ENCODE data around the gene ADGRG3. TPM values are rescaled to one million over a fixed set of nuclear protein-coding genes. Genes with fewer than 3 reads are reported as not detected.

The ADGRG3 gene
- total and polyA plus RNA-seq, 2 of the 8 experiments (the other 6 are each of a cell fraction or from before 2014, with no cell fraction given), result 0.28 to 0.98 TPM

DNA sequence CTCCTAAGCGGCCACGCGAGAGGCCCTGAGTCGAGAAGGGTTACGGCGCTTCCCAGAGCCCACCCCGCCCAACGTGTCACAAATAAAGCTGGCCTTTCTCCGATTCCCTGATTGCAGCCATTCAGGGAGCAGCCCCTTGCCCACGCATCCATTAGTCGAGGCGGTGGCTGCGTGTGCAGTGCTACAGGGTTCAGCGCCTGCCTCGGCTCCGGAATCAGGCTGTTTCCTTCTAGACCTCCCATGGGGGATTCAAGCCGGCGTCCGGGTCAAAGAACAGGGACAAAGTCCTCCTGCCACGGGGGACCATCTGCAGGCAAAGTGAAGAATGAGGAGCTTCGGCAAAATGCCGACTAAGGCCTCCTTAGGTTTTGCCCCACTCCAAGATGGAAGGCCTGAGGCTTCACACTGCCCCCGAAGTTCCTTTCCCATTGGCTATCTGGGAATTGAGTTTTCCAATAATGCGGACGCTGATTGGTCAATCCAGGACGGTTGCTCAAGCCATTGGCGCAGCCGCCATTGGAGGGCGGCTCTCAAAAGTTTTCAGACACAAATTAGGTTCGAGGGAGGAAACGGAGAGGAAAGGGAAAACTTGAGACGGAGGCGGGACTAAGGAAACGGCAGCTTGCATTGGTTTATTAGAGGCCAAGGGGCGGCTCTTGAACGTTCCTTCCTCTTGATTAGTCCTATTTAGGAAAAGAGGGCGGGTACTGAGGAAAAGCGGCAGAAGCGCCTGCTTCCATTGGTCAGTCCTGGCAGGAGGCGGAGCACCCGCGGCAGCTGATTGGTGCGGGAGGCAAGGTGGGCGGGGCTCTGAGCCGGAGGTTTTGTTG lies 67.0 kb downstream of the ADGRG3 start:
- CTCF ChIA-PET (ENCODE audit: partially characterized antibody), result interaction anchor here (0.6 to 2.8 kb wide), 16 partner anchors 9 to 288 kb away, joined by 3 to 24 read pairs (median 3); no protein-coding TSS in a partner anchor
- no peak for TF ChIP-seq JUN (IDR thresholded peaks at IDR 0.05; ENCODE audit: low read depth, low read length)
- TF ChIP-seq GTF2F1 (IDR thresholded peaks at IDR 0.05; ENCODE audit: borderline replicate concordance, low read depth, low read length), result no peak
- TF ChIP-seq, protein P1, sequence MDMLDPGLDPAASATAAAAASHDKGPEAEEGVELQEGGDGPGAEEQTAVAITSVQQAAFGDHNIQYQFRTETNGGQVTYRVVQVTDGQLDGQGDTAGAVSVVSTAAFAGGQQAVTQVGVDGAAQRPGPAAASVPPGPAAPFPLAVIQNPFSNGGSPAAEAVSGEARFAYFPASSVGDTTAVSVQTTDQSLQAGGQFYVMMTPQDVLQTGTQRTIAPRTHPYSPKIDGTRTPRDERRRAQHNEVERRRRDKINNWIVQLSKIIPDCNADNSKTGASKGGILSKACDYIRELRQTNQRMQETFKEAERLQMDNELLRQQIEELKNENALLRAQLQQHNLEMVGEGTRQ (IDR thresholded peaks at IDR 0.05; ENCODE audit: low read length), result no peak
- TF ChIP-seq EGR1 (IDR thresholded peaks at IDR 0.05; ENCODE audit: borderline replicate concordance, low read depth, low read length), result no peak
- TF ChIP-seq GABPA (IDR thresholded peaks at IDR 0.05; ENCODE audit: borderline replicate concordance, insufficient read depth, low read length), result no peak
- TF ChIP-seq SIRT6 (IDR thresholded peaks at IDR 0.05; ENCODE audit: low read length), result no peak
- no peak for TF ChIP-seq RFX5 (IDR thresholded peaks at IDR 0.05; ENCODE audit: borderline replicate concordance, low read depth, low read length)
- TF ChIP-seq KDM4A (IDR thresholded peaks at IDR 0.05; ENCODE audit: low read depth, low read length, severe bottlenecking), result no peak
- TF ChIP-seq YY1 (IDR thresholded peaks at IDR 0.05; ENCODE audit: low read depth, low read length), result peak; percentile 99
- TF ChIP-seq RBBP5 (IDR thresholded peaks at IDR 0.05; ENCODE audit: borderline replicate concordance, low read depth, low read length), result no peak

More for the DNA sequence above, 67.0 kb downstream of the ADGRG3 start:
- POLR2A ChIA-PET (ENCODE audit: partially characterized antibody), result interaction anchor here (0.6 to 4.2 kb wide), 28 partner anchors 9 to 798 kb away, joined by 3 to 22 read pairs (median 4); partner anchors contain the start of genes ADGRG3, CCDC102A, MMP15 and USB1
- H3K27me3 ChIP-seq (replicated peaks in 1 of 4; ENCODE audit: control insufficient read depth in 3 of 4, extremely low read depth in 1 of 4, insufficient read depth in 3 of 4, low read length in 3 of 4), result no peaks in the 10 kb centered on the region; a peak in 1 of 7 replicates
- WGBS, 2 experiments (ENCODE audit: extremely low coverage in 1 of 2, insufficient coverage in 1 of 2, insufficient read length in 1 of 2, insufficient replicate concordance in 2 of 2, low coverage in 1 of 2, low lambda C conversion rate in 2 of 2, missing lambda C conversion rate in 1 of 2), result 3% methylated on average over 45 of the region's 45 CpGs; no CpG with 5 or more reads in 1 of the 2 experiments
- peaks cover 15% of the 10 kb centered on the region; the same call in 1 of the 2 replicates for H3K23me2 ChIP-seq (ENCODE audit: low read depth, low read length)
- no peak overlapping the region for H2BK120ac ChIP-seq (replicated peaks; ENCODE audit: low read depth, low read length)
- peak overlapping the region; percentile 39; the same call in 1 of the 2 replicates for H2BK12ac ChIP-seq (ENCODE audit: low read depth, low read length)
- no peaks in the 10 kb centered on the region; a peak in 1 of 4 replicates for H3K9me3 ChIP-seq (ENCODE audit: insufficient read depth in 2 of 2, low read depth in 1 of 2, low read length in 1 of 2)
- no peak overlapping the region for H3K4ac ChIP-seq (replicated peaks; ENCODE audit: insufficient read length, low read depth, low read length)
- peaks cover 0 to 15% (median 4%) of the 10 kb centered on the region in 4 experiments; a peak in 6 of 7 replicates for H3K4me1 ChIP-seq (replicated peaks in 1 of 4; ENCODE audit: control insufficient read depth in 3 of 4, insufficient read depth in 4 of 4, low read length in 3 of 4)
- H4K5ac ChIP-seq (ENCODE audit: insufficient read length, low read depth, low read length), result peak overlapping the region; percentile 31
- no peak overlapping the region for H3K23ac ChIP-seq (ENCODE audit: insufficient read length)
- H3K9ac ChIP-seq (replicated peaks in 1 of 4; ENCODE audit: extremely low read depth in 1 of 4, low read depth in 3 of 4, low read length in 3 of 4), result peak overlapping the region; percentile 46 to 98 (median 90)
- peaks cover 0 to 2% of the 10 kb centered on the region in 2 experiments for H4K20me1 ChIP-seq (replicated peaks in 1 of 2; ENCODE audit: control insufficient read depth in 1 of 2, insufficient read depth in 2 of 2, low read length in 2 of 2)
- no peak overlapping the region for H4K91ac ChIP-seq (replicated peaks; ENCODE audit: insufficient read length, low read length)
- peak overlapping the region; percentile 73 to 93 (median 86) for H3K4me3 ChIP-seq (ENCODE audit: extremely low read depth in 1 of 4, insufficient read depth in 2 of 4, low read depth in 3 of 4, low read length in 4 of 4)
- FAIRE-seq, result peak; percentile 99
- H3K36me3 ChIP-seq (ENCODE audit: control insufficient read depth in 2 of 4, insufficient read depth in 4 of 4, low read length in 3 of 4), result peaks cover 0 to 5% (median 0%) of the 10 kb centered on the region in 4 experiments; a peak in 3 of 8 replicates
- H4K8ac ChIP-seq (ENCODE audit: extremely low read depth, insufficient read depth, low read length), result peak overlapping the region; percentile 93; the same call in 1 of the 2 replicates
- H3K14ac ChIP-seq (ENCODE audit: insufficient read length), result no peak overlapping the region
- peak overlapping the region; percentile 85 for H3K18ac ChIP-seq (ENCODE audit: extremely low read depth, low read length)
- H3K56ac ChIP-seq (replicated peaks; ENCODE audit: insufficient read length, low read depth, low read length), result peak overlapping the region; percentile 62
- H3K4me2 ChIP-seq (ENCODE audit: insufficient read depth in 1 of 2, low read depth in 2 of 2, low read length in 2 of 2), result peak overlapping the region; percentile 78 to 95
- H3K79me1 ChIP-seq (ENCODE audit: low read depth, low read length), result no peaks in the 10 kb centered on the region
- peak overlapping the region; percentile 89 for H3K27ac ChIP-seq (ENCODE audit: low read depth, low read length)
- DNase-seq (ENCODE audit: low read depth in 1 of 2, low spot score in 2 of 2), result peak; percentile 98 to 99
- H2BK20ac ChIP-seq (ENCODE audit: low read length), result no peak overlapping the region
- no peaks in the 10 kb centered on the region; a peak in 1 of 4 replicates for H3K79me2 ChIP-seq (ENCODE audit: control insufficient read depth in 1 of 2, insufficient read depth in 2 of 2, low read length in 2 of 2)
- no peak overlapping the region for H2BK15ac ChIP-seq (ENCODE audit: low read length)
- 0 out of 2 replicates have a peak overlapping the region, but pooled peaks have one; percentile 53 for H2AK5ac ChIP-seq (ENCODE audit: low read depth, low read length)
- peak overlapping the region; percentile 90 for H2BK5ac ChIP-seq (ENCODE audit: low read depth, low read length)
- H2AFZ ChIP-seq (ENCODE audit: low read length), result no peak overlapping the region; the same call in 1 of the 2 replicates
